C4-2B (cell line): ENCODE data around the gene SH3GL3.

ENCODE experiments used
- H3K27ac ChIP-seq: fragments of 450-650 bp; 2 replicates; pipeline ENCODE4 v1.5.1; 2017
- ZFX ChIP-seq: fragments of 450-650 bp; IDR thresholded peaks from 2 replicates; pipeline ENCODE4 v1.6.1; 2017
- TF ChIP-seq, protein P1 (sequence below): fragments of 450-650 bp; conservative IDR thresholded peaks from 2 replicates; pipeline ENCODE4 v1.5.1; 2017; ENCODE audit warnings: mild to moderate bottlenecking

Gene SH3GL3

DNA sequence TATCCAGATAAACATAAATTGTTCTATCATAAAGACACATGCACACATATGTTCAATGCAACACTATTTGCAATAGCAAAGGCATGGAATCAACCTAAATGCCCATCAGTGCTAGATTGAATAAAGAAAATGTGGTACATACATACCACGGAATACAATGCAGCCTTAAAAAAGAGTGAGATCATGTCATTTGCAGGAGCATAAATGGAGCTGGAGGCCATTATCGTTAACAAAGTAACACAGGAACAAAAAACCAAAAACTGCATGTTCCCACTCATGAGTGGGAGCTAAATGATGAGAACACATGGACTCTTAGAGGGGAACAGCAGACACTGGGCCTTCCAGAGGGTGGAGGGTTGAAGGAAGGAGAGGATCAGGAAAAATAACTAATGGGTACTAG is 79.2 kb downstream of the SH3GL3 start:
- H3K27ac ChIP-seq, result no peak overlapping the region
- TF ChIP-seq ZFX, result no peak
- TF ChIP-seq, protein P1, sequence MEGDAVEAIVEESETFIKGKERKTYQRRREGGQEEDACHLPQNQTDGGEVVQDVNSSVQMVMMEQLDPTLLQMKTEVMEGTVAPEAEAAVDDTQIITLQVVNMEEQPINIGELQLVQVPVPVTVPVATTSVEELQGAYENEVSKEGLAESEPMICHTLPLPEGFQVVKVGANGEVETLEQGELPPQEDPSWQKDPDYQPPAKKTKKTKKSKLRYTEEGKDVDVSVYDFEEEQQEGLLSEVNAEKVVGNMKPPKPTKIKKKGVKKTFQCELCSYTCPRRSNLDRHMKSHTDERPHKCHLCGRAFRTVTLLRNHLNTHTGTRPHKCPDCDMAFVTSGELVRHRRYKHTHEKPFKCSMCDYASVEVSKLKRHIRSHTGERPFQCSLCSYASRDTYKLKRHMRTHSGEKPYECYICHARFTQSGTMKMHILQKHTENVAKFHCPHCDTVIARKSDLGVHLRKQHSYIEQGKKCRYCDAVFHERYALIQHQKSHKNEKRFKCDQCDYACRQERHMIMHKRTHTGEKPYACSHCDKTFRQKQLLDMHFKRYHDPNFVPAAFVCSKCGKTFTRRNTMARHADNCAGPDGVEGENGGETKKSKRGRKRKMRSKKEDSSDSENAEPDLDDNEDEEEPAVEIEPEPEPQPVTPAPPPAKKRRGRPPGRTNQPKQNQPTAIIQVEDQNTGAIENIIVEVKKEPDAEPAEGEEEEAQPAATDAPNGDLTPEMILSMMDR, result no peak

DNA sequence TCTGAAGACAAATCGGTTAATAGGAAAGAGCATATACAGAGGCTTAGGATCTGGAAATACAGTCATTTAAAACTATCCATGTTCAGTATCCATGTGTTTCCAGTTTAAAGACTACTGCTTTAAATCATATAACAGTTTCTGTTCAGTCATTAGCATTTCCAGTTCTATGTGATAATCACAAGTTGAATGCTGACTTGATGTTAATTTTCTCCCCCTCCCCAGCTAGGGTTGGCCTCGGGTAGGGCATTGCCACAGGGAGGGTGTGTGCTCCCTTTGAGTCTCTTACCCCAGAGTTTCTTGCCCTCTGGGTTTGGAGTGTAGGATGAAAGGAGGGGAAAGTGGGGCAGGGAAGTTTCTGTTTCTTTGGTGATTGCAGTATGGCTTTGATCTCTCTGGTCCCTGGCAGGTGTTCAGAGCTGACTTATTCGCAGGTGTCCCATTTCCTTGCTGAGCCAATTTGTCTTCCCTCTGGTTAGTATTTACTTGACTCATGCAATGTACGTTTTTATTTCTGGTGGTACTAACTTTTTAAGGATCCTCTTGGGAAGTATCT is 86.3 kb downstream of the SH3GL3 start:
- TF ChIP-seq, protein P1, result no peak
- TF ChIP-seq ZFX, result no peak
- H3K27ac ChIP-seq, result no peak overlapping the region

DNA sequence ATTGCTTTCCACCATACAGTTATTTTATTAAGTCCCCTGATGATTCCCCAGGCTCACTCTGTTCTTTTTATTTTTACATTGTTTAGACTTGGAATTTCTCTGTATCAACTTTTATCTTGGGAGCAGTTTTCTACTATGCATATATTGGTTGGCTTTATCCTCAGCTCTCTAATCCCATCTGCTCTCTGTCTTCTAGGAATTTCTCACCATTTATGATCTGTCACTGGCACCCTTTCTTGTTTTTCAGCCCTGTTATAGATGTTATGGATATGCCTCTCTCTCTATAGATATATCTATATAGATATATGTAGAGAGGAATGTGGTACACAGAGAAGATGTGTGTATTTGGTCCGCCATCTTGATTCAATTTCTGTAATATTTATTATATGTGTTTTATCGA is 90.5 kb downstream of the SH3GL3 start:
- TF ChIP-seq, protein P1, result no peak
- TF ChIP-seq ZFX, result no peak
- no peak overlapping the region for H3K27ac ChIP-seq

DNA sequence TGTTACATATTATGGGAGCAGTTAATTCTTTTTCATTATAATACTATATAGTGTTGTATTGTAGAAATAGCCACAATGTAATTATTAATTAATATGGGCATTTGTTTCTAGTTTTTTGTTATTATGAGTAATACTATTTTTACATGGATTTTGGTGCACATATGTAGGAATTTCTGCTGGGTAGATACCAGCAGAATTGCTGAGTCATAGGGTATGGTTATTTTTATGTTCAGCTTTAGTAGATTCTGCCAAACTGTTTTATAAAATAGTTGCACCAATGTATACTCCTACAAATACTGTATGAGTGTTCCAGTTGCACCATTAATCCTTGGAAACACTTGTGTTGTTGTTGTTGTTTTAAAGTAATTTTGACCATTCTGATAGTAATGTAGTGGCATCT is 91.5 kb downstream of the SH3GL3 start:
- H3K27ac ChIP-seq, result no peak overlapping the region
- TF ChIP-seq, protein P1, result no peak
- no peak for TF ChIP-seq ZFX

DNA sequence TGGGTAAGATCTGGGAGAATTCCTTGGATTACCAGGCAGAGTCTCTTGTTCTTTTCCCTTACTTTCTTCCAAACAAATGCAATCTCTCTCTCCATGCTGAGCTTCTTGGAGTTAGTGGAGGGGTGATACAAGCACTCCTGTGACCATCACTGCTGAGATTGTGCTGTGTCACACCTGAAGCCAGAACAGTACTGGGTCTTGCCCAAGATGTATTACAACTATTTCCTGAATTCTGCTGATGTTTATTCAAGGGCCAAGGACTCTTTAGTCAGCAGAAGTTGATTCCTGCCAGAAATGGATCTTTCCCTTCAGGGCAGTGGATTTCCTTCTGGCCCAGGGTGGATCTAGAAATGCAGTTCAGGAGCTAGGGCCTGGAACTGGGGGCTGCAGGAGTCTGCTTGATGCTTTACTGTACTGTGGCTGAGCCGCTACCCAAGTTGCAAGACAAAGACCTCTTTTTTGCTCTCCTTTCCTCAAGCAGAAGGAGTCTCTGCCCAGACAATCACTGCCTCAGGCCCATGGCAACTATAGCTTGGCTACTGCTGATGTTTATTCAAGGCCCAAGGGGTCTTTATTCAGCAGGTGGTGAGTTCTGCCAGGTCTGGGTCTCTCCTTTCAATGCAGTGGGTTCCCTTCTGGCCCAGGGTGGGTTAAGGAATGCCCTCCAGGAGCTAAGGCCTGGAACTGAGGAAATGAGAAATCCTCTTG is 98.8 kb downstream of the SH3GL3 start:
- TF ChIP-seq, protein P1, result no peak
- TF ChIP-seq ZFX, result no peak
- H3K27ac ChIP-seq, result no peak overlapping the region

DNA sequence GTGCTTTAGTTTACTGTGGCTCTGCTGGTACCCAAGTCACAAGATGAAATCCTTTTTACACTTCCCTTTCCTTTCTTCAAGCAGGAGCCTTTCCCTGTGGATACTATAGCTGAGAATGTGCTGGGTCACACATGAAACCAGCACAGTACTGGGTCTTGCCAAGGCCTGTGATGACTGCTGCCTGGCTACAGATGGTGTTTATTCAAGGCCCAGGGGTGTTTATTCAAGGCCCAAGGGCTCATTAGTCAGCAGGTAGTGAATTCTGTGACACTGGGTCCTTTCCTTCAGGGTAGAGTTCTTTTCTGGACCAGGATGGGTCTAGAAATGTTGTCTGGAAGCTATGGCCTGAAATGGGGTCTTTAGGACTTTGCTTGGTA is 99.4 kb downstream of the SH3GL3 start:
- TF ChIP-seq, protein P1, result no peak
- TF ChIP-seq ZFX, result no peak
- no peak overlapping the region for H3K27ac ChIP-seq

DNA sequence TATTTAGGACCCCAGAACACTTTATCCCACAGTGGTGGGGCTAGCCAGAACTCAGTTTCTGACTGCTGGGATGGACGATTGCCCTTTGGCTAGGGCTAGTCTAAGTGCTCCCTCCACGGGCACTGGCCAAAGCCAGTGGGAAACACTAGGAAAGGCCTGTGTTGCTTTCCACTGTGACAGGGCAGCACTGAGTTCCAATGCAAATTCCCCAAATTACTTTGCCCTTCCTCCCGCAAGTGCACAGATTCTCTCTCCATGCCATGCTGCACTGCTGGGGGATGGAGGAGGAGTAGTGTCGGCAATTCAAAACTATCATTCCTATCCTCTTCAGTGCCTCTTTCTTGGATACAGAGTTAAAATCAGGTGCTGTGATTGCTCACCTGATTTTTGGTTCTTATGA is 100.0 kb downstream of the SH3GL3 start:
- no peak for TF ChIP-seq ZFX
- TF ChIP-seq, protein P1, result no peak

More for the DNA sequence above, 100.0 kb downstream of the SH3GL3 start:
- H3K27ac ChIP-seq, result no peak overlapping the region
